HL-60 (cell line): ENCODE measurements around the gene TSHZ2.

Experiments
- DNase-seq, 2 experiments: peaks; one replicate each; pipeline ENCODE4 v3.0.0-alpha.2; 2010 to 2020; ENCODE audit warnings: low read depth in 1 of 2, low spot score in 1 of 2
- H3K27ac ChIP-seq: fragments of 250-450 bp; sonication (Bioruptor Pico); replicated peaks from 2 replicates; pipeline ENCODE4 v1.5.1; 2020; ENCODE audit warnings: mild to moderate bottlenecking, moderate library complexity
- H3K27me3 ChIP-seq: fragments of 250-450 bp; sonication (Bioruptor Pico); 2 replicates; pipeline ENCODE4 v1.5.1; 2021; ENCODE audit warnings: mild to moderate bottlenecking, moderate library complexity; ENCODE audit not compliant: insufficient read depth, poor library complexity, severe bottlenecking
- H3K4me3 ChIP-seq: replicated peaks from 2 replicates; pipeline ENCODE4 v1.5.1; 2011; ENCODE audit warnings: mild to moderate bottlenecking, control low read depth, low read length; ENCODE audit not compliant: insufficient read depth
- GABPA ChIP-seq: IDR thresholded peaks from 2 replicates; pipeline ENCODE4 v1.6.1; 2012; ENCODE audit warnings: low read depth
- POLR2AphosphoS5 ChIP-seq: IDR thresholded peaks from 2 replicates; pipeline ENCODE4 v1.6.1; 2012; ENCODE audit warnings: low read depth
- SPI1 ChIP-seq: IDR thresholded peaks from 2 replicates; pipeline ENCODE4 v1.6.1; 2012; ENCODE audit warnings: low read depth, mild to moderate bottlenecking, borderline replicate concordance
- TF ChIP-seq, protein P1 (sequence below): IDR thresholded peaks from 2 replicates; pipeline ENCODE4 v1.6.1; 2012; ENCODE audit warnings: low read depth; ENCODE audit not compliant: insufficient replicate concordance
- TF ChIP-seq, protein P2 (sequence below): IDR thresholded peaks from one replicate; pipeline ENCODE4 v1.5.1; 2011; ENCODE audit warnings: low read length, control low read depth, inconsistent platforms; ENCODE audit not compliant: insufficient read depth

The TSHZ2 gene

DNA sequence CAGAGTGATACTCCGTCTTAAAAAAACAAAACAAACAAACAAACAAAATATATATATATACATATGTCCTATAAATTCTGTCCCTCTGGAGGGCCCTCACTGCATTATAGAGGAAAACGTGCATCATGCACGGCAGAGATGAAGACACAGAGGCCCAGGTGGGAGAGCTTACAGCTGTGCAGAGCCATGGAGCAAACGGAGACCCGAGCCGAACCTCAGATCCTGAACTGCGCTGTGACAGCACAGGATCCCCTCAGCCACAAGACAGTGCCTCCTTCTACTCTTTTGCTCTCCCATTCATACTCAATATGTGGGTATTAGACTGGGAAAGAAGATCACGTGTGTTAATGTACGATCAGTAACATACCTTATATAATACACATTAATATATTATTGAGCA lies 539.9 kb downstream of the TSHZ2 start:
- Histone ChIP-seq H3K27me3 (no peaks in the 10 kb centered on the region), H3K27ac (no peak overlapping the region), H3K4me3 (no peak overlapping the region)
- no peak for DNase-seq
- TF ChIP-seq, protein P1, sequence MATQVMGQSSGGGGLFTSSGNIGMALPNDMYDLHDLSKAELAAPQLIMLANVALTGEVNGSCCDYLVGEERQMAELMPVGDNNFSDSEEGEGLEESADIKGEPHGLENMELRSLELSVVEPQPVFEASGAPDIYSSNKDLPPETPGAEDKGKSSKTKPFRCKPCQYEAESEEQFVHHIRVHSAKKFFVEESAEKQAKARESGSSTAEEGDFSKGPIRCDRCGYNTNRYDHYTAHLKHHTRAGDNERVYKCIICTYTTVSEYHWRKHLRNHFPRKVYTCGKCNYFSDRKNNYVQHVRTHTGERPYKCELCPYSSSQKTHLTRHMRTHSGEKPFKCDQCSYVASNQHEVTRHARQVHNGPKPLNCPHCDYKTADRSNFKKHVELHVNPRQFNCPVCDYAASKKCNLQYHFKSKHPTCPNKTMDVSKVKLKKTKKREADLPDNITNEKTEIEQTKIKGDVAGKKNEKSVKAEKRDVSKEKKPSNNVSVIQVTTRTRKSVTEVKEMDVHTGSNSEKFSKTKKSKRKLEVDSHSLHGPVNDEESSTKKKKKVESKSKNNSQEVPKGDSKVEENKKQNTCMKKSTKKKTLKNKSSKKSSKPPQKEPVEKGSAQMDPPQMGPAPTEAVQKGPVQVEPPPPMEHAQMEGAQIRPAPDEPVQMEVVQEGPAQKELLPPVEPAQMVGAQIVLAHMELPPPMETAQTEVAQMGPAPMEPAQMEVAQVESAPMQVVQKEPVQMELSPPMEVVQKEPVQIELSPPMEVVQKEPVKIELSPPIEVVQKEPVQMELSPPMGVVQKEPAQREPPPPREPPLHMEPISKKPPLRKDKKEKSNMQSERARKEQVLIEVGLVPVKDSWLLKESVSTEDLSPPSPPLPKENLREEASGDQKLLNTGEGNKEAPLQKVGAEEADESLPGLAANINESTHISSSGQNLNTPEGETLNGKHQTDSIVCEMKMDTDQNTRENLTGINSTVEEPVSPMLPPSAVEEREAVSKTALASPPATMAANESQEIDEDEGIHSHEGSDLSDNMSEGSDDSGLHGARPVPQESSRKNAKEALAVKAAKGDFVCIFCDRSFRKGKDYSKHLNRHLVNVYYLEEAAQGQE, result no peak
- TF ChIP-seq, protein P2, sequence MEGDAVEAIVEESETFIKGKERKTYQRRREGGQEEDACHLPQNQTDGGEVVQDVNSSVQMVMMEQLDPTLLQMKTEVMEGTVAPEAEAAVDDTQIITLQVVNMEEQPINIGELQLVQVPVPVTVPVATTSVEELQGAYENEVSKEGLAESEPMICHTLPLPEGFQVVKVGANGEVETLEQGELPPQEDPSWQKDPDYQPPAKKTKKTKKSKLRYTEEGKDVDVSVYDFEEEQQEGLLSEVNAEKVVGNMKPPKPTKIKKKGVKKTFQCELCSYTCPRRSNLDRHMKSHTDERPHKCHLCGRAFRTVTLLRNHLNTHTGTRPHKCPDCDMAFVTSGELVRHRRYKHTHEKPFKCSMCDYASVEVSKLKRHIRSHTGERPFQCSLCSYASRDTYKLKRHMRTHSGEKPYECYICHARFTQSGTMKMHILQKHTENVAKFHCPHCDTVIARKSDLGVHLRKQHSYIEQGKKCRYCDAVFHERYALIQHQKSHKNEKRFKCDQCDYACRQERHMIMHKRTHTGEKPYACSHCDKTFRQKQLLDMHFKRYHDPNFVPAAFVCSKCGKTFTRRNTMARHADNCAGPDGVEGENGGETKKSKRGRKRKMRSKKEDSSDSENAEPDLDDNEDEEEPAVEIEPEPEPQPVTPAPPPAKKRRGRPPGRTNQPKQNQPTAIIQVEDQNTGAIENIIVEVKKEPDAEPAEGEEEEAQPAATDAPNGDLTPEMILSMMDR, result no peak
- no peak for TF ChIP-seq SPI1
- TF ChIP-seq GABPA, result no peak
- no peak for TF ChIP-seq POLR2AphosphoS5

DNA sequence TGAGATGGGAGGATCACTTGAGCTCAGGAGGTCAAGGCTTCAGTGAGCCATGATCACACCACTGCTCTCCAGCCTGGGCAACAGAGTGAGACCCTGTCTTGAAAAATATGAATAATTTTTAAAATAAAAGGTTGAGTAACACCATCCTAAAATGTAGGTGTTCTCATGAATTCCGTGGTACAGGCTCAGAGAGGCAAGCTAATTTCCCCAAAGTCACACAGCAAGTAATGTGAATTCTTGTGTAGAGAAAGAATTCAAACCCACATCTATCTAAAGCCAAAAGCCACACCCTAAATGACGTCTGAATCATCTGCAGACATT lies 541.0 kb downstream of the TSHZ2 start:
- no peak for TF ChIP-seq GABPA
- TF ChIP-seq, protein P2, result no peak
- TF ChIP-seq, protein P1, result no peak
- TF ChIP-seq POLR2AphosphoS5, result no peak
- no peak for TF ChIP-seq SPI1
- no peak overlapping the region for H3K4me3 ChIP-seq
- no peak for DNase-seq
- H3K27me3 ChIP-seq, result no peaks in the 10 kb centered on the region
- no peak overlapping the region for H3K27ac ChIP-seq

DNA sequence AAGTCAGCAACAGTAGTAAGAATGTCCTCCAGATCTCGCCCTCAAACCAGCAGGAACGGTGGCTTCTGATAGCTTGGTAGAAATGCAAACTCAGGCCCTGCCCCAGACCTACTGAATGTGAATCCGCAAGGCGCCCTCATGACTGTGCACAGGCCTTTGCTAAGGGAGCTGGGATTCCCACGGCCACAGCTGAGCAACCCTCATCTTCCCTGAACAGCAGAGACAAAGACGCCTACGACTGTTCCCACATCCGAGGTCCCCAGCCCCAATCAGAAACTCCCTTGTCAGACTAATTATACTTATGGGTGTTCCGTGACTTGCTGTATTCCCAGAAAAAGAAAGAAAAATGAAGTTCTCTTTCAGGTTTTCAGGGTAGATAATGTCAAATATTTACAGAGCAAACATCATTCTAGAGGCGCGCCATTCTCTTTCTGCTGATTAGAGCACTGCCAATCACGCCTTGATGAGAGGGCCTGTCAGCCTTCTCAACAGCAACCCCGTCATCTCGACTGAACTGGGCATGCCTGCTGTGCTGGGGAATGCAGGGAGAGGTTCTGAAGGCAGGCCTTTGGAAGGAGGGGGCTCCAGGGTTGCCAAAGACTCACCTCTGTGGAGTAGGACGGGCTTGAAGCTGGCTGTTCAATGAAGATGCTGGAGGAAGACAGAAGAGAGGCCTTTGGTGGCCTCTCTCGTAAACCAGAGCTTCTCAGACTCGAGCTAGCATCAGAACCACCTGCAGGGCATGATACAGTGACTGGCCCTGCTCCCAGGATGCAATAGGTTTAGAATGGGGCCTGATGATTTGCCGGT lies 541.5 kb downstream of the TSHZ2 start:
- DNase-seq, result no peak
- Histone ChIP-seq H3K27ac (no peak overlapping the region), H3K27me3 (no peaks in the 10 kb centered on the region), H3K4me3 (no peak overlapping the region)
- TF ChIP-seq GABPA (no peak), SPI1 (no peak), POLR2AphosphoS5 (no peak)
- TF ChIP-seq, protein P1, result no peak
- TF ChIP-seq, protein P2, result no peak
